ENCODE results near the gene TOMM20L.
"Not testable (repeated sequence)": the region's sequence is repeated elsewhere in the genome, so short reads cannot be mapped to it uniquely, and the experiment has no call there.

The TOMM20L gene

DNA sequence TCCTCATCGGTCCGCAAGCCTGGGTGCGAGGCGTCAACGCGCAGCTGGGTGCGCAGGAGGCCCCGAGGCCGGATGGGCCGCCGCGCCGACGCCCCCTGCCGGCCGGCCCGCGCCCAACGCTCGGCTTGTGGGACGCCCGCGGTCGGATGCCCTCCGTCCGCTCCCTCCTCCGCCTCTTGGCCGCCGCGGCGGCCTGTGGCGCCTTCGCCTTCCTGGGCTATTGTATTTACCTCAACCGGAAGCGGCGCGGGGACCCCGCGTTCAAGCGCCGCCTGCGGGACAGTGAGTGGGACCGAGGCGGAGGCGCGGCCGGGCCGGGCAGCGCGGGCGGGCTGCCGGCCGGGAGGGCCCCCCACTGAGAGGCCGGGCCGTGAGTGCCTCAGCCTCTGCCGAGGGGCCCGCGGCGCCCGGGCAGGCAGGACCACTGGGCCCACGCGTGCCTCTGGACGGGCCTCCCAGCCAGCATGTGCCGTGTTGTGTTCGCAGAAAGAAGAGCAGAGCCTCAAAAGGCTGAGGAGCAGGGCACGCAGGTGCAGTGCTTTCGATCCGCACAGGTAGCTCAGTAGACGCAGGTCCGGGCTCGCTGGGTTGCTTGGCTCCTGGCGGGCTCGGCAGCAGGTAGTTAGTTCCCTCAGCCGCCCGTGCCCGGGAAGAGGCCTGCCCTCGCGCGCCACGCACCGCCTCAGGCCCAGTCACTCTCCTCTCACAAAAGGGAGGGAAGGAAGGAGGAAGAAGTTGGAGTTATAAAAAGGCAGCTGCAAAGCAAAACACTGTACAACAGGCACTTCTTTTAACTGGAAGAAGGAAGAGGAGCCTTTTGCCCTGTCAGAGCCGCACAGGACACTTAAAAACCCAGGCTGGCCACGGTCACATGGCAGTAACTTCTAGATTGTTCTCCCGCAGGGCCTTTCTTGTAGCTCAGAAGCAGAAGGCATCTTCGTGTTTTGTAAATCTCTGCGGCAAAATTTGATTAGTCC lies at the start of gene TOMM20L:
TOMM20L (plus strand) TSS at position 119 of the 977 bp plus-strand sequence; CDS start at position 147, 28 bp downstream.
- peak; percentile 51 to 85 for DNase-seq

DNA sequence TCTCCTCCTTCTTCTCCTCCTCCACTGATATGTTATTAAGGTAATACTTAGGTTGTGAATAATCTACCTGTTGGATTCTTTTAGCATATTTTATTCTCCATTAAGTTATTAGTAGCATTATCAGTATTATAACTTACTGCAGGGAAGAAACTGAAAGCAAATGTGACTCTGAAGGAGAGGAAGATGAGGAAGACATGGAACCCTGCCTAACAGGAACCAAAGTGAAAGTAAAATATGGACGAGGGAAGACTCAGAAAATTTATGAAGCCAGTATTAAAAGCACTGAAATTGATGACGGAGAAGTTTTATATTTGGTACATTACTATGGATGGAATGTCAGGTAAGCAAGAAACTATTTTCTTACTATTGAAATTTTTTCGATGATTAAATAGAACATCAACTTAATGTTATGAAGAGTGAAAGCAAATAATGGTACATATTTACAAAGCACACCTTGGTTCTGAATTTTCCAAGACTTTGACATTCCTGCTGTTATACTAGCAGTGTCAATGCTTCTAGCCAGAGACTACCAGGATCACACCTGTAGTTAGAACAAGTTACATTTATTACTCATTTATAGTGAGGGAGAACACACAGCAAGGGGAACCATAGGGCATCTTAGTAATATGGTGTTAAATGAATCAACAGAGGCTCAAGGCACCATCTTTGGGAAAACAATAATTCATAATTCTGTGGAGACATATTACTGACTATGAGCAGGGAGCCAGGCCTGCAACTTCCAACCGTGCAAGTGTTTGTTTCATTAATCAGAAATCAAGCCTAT lies 42.0 kb upstream of the TOMM20L start:
- no peak for DNase-seq

DNA sequence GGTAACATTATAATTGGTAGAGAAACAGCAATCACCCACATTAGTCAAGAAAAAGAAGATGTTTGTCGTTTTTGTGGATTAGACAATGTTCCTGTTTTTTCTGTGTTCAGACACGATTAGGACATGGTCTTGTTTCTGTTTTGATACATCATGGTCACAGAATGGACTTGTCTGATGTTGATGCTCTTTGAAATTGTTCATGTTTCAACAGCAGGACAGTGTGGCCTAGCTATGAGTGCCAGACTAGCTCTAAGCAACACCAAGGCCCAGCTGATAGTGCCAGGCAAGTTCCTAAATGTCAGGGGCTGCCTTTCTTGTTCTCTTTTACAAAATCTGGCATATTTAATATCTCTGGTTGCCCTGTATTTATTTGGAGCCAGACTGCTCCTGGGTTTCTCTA lies 40.9 kb upstream of the TOMM20L start:
- no peak for DNase-seq

DNA sequence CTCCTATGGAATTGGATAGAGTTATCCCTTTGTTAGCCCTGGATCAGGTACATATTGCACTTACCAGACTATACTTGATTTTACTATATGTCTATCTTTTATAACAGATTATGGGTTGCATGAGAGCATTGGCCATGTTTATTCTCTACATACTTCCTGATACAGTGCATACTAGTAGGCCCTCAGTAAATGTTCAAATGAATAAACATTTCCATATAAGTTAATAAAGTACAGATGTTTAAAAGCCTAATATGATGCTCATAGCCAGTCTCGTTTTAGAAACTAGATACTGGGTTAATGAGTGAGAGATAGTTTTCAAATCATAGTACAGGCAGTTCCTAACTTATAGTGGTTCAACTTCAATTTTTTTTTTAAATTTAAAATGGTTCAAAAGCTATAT lies 39.5 kb upstream of the TOMM20L start:
- no peak for DNase-seq

DNA sequence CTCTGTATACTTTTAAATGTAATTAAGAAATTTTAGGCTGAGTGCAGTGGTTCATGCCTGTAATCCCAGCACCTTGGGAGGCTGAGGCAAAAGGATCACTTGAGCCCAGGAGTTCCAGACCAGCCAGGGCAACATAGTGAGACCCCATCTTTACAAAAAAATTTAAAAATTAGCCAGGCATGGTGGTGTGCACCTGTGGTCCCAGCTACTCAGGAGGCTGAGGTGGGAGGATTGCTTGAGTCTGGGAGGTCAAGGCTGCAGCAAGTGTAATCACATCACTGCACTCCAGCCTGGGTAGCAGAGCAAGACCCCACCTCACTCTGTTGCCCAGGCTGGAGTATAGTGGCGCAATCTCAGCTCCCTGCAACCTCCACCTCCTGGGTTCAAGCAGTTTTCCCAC lies 33.5 kb upstream of the TOMM20L start:
- not testable (repeated sequence) for DNase-seq

DNA sequence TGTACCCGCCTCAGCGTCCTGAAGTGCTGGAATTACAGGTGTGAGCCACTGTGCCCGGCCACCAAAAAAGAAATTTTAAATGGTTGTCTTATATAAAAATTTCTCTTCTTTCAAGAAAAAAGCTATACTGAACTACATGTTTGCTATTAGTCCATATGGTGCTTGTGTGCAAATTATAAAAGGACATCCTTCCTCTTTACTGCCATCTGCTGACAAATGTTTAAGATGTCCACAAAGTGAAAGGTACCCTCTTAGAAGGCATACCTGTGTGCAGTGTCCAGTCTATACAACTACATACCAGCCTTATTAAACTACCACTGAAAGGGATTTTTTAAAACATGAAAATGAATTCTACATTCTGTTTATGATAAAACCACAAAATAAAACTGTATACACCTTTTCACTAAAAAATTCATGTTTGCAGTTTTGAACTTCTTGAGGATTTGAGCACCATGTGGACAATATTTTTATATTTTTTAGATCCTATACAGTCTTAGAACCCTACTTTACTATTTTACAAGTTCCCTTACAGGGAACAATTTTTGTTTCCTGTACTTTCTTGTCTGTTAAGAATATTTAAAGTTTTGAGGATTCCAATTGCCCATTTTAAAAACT lies 32.8 kb upstream of the TOMM20L start:
- DNase-seq: peak in 1 of 2 experiments; percentile 44

DNA sequence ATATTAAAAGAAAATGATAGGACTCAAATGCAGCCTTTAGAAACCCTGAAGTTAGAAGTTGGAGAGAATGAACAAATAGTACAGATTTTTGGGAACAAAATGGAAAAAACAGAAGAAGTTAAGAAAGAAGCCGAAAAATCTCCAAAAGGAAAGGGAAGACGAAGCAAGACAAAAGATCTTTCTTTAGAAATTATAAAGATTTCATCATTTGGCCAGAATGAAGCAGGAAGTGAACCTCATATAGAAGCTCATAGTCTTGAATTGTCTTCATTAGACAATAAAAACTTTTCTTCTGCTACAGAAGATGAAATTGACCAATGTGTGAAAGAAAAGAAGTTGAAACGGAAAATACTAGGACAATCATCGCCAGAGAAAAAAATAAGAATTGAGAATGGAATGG lies 31.4 kb upstream of the TOMM20L start:
- no peak for DNase-seq

DNA sequence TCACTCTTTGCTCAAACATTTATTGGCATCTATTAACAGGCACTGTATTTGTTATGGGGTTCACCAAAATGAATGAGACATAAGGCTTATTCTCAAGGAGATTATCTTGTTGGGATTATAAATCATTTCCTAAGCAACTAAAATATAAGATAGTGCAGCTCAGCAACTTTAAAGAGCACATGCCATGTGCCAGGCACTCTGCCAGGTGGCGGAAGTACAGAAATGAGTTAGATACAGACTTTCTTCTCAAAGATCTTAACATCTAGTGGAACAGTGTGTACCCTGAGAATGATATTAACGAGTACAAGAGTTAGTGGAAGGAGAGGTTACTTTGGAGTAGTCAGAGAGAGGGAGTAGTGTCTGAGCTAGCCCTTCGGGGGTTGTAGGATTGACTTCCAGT lies 28.4 kb upstream of the TOMM20L start:
- no peak for DNase-seq

DNA sequence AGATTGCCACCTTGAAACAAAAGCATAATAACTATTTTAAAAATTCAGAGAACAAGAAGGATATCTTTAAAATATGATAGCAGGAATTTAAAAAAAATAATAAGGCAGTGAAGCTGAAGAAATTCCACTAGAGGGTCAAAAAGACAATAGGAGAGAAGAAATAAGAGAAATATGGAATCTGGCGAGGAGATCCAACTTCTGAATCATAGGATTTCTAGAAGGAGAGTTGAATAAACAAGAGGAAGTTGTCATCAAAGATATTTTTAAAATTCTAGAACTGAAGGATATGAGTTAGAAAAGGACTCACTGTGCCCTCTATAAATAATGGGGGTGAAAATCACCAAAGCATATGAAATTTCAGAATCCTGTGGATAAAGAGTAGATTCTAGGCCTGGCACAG lies 26.8 kb upstream of the TOMM20L start:
- no peak for DNase-seq

DNA sequence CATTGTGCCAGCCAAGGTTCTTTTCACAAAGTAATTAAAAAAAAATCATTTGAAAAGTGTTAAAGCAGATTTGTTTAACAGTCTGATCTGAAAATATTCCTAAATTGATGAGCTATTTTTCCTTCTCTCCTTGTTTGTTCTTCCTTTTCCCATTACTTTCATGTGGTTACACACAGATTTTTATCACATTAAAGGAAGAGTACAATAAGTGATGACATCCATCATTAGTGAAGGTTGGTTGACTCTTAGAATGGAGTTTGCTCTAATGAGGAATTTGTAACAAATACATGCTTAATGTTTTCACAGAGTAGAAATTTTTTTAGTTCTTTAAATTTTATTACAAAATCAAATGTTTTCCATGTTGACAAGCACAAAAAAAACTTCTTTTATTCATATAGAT lies 18.9 kb upstream of the TOMM20L start:
- no peak for DNase-seq

DNA sequence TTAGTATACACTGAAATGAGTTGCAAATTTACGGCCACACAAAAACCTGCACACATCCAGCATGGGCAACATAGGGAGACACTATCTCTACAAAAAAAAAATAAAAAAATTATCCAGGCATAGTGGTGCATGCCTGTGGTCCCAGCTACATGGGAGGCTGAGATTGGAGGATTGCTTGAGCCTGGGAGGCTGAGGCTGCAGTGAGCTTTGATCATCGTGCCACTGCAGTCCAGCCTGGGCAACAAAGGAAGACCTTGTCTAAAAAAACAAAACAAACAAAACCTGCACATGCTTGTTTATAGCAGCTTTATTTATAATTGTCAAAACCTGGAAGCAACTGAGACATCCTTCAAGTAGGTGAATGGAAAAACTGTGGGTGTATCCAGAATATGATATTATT lies 4.9 kb upstream of the TOMM20L start:
- DNase-seq: no peak

DNA sequence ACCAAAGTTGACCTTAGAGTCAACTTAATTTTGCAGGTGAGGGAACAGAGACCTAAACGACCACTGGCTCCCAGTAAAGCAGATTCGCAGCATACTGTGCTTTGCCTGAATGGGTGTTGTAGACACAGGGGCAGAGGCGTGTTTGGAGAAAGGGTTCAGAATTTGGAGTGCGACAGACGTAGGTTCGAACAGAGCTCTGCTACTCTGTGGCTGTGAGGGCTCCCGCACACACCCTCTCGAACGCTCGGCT lies 243 bp upstream of the TOMM20L start:
- DNase-seq: no peak

DNA sequence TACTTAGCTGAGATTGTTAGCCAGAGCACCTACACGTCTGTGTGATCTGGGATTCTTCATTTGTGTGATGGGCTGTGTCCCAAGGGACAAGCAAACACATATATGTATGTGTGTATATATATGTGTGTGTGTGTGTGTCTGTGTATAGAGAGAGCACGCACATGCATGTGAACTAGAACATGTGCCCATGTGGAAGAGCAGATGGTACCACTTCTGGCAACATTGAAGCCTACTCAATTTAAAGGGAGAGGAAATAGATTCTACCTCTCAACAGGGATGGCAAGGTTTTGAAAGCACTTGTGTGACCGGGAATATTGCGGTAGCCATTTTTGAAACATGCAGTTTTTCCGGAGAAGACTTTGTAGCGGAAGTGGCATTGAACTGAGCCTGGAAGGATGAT lies 1.4 kb downstream of the TOMM20L start:
- no peak for DNase-seq

DNA sequence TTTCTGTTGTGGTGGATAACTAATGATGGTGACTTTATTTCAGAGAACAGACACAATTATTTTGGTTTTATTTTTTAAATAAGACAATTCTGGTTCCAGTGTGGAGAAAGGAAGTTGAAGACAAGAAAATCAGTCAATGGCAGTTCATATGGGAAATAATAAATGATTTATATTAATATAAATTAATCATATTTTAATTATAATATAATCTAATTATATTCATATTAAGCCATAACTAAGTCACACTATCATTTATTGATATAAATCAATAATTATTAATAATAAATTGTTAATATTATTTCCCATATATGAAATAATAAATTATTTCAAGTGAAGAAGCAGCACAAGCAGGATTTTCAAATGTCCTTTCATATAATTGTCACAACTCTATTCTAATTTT lies 2.8 kb downstream of the TOMM20L start:
- no peak for DNase-seq

DNA sequence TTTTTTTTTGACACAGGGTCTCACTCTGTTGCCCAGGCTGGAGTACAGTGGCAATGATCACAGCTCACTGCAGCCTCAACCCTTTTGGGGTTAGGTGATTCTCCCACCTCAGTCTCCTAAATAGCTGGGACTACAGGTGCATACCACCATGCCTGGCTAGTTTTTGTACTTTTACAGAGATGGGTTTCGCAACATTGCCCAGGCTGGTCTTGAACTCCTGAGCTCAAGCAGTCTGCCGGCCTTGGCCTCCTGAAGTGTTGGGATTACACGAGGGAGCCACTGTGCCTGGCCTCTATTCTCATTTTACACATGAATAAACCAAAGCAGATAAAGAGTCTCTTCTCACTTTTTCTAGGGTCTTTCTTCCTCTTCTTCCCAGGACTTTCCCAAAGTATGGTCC lies 3.2 kb downstream of the TOMM20L start:
- DNase-seq: no peak

DNA sequence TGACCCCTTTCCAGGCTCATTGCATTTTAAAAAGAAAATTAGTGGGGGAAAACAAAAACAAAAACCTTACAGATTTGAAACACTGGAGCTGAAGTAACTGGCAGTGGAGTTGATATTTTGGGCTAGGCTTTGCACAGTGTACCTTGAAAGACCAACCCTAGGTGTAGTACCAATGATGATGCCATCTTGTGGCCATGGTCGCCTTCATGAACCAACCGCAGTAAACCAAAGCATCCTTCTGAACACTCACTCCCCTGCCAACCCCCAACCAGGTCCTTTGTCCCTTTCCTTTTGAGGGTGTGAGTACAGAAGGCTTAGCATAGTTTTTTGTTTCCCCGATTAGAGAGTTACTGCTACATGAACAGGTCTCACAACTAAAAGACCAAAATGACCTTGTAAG lies 5.9 kb downstream of the TOMM20L start:
- DNase-seq: peak in 1 of 2 experiments; percentile 9

DNA sequence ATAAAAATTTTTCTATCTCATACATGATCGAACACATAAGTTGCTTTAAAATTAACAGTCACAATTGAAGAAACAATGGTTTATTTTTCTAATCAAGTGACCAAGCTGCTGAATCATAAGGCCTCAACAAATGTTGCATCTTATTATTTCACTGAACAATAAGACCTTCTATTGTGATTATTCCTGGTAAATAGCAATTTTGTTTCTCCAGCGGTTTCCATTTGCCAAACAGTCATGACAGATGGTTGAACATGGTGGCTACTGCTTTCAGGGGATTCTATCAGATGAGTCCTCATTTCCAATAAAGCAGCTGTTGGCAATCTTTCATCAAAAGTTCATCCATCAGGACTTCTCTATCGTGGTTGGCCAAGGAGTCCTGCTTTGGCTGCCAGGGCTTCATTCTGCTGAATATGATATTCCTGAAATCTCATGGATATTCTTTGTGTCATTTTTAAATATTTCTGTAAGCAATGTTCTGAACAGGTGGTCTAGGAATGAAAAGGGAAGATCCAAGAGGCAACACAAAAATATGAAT lies 13.0 kb downstream of the TOMM20L start:
- no peak for DNase-seq

DNA sequence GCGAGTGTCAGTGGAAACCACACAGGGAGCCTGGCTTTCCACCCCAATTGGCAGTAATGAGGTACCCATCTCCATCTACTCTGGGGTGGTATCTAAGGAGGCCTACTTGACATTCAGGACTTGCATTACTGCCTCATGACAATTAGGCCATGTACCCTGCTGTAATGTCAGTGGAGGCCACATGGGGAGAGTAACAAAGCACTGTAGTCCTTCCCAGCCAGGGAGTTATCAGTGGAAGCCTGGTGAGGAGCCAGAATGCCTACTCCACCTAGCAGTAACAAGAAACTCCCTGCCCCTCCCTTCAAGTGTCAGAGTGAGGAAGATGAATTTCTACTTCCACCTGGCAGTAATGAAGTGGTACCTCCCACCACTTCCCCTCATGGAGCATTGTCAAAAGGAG lies 19.1 kb downstream of the TOMM20L start:
- DNase-seq: no peak

DNA sequence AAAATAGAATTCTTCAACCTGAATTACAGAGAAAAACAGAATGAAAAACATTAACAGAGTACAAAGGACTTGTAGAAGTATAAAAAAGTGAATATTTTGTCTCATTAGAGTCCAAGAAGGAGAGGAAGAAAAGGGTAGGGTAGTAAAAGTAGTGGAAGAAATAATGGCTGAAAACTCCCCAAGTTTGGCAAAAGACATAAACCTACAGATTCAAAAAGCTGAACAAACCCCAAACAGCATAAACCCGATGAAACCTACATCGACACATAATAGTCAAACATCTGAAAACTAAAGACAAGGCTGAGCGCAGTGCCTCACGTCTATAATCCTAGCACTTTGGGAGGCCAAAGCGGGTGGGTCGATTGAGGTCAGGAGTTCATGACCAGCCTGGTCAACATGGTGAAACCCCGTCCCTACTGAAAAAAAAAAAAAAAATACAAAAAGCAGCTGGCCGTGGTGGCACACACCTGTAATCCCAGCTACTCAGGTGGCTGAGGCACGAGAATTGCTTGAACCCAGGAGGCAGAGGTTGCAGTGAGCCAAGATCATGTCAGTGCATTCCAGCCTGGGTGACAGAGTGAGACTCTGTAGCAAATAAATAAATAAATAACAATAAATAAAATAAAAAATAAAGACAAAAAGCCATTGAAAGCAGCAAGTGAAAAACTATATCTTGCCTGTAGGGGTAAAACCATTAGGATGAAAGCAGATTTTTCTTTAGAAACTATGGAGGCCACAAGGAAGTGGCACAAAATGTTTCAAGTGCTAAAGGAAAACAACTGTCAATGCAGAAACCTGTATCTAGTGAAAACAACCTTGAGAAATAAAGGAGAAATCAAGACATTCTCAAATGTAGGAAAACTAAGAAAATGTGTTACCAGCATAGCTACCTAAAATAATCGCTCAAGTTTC lies 20.2 kb downstream of the TOMM20L start:
- no peak for DNase-seq

DNA sequence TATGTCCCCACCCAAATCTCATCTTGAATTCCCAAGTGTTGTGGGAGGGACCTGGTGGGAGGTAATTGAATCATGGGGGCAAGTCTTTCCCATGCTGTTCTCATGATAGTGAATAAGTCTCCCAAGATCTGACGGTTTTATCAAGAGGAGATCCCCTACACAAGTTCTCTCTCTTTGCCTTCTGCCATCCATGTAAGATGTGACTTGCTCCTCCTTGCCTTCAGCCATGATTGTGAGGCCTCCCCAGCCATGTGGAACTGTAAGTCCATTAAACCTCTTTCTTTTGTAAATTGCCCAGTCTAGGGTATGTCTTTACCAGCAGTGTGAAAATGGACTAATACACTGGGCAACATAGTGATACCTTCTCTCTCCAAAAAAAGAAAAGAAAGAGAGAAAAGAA lies 21.2 kb downstream of the TOMM20L start:
- not testable (repeated sequence) for DNase-seq

DNA sequence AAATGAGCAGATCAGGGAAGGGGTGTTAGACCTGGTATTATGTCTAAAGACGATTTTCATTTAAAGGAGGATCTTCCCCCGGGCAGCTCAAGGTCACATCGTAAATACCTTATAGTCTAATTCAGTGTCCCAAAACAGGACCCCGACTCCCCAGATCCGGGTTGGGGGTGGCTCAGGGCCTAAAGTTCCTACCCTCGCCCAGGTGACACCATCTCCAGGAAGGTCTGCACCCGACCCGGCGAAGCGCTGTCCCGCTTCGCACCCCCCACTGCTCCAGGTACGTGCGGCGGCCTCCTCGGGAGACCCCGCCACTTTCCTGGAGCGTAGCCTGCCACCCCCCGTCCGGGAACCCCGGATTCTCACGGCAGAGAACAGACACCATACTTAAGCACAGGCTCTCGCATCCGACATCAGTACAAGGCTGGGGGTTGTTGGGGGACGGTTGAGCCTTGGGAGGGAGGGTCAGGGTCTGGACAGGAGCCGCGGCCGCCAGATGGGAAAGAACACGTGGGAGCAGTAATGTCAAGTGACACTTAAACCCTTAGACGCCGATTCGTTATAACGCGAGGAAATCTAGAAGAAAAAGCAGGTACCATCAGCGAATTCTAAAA lies 31.0 kb downstream of the TOMM20L start:
- peak; percentile 70 to 80 for DNase-seq

All from NCI-H526 (cell line).